Central memory CD8-positive, alpha-beta T cell (primary cell): ENCODE measurements around the gene NKAIN1.
"Not testable (repeated sequence)": the region's sequence is repeated elsewhere in the genome, so short reads cannot be mapped to it uniquely, and the experiment has no call there.

Source experiments
- ATAC-seq: fragments of 150-1000 bp; cut with Tn5 transposase; replicated peaks from 2 replicates; pipeline ENCODE4 v1.10.0; 2022; ENCODE audit warnings: mild to moderate bottlenecking, moderate FRiP score, moderate number of reproducible peaks; ENCODE audit not compliant: poor library complexity, severe bottlenecking; ENCODE audit errors: extremely low read depth
- DNase-seq, 2 donors: peaks; one replicate each; pipeline ENCODE4 v3.0.0; 2021; ENCODE audit warnings: low spot score in 2 of 2
- H3K27ac Mint-ChIP-seq: one replicate; pipeline ENCODE4 v1.8.0; 2022; ENCODE audit warnings: low read depth, mild to moderate bottlenecking, moderate library complexity, mixed read lengths
- H3K27me3 Mint-ChIP-seq: one replicate; pipeline ENCODE4 v1.8.0; 2022; ENCODE audit warnings: mixed read lengths
- H3K36me3 Mint-ChIP-seq: one replicate; pipeline ENCODE4 v1.8.0; 2022; ENCODE audit warnings: mild to moderate bottlenecking, moderate library complexity, mixed read lengths; ENCODE audit not compliant: insufficient read depth
- H3K4me1 Mint-ChIP-seq: one replicate; pipeline ENCODE4 v1.8.0; 2022; ENCODE audit warnings: mixed read lengths
- H3K4me3 Mint-ChIP-seq: one replicate; pipeline ENCODE4 v1.8.0; 2022; ENCODE audit warnings: mild to moderate bottlenecking, moderate library complexity, mixed read lengths
- H3K9me3 Mint-ChIP-seq: one replicate; pipeline ENCODE4 v1.8.0; 2022; ENCODE audit warnings: mixed read lengths

NKAIN1 gene

DNA sequence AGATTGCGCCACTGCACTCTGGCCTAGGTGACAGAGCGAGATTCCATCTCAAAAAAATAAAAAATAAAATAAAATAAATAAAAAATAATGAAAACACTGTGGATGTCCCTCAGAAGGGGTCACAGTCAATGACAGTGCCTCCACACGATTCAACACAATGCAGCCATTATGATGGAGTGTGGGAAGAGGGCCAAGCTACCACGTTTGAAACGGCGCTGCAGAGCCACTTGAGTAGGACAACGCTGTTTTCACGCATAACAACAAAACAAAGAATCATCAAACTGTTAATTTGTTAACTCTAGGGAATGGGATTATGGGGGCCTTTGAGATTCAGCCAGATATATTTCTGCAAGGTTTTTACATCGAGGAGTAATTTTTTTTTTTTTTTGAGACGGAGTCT is 36.5 kb downstream of the NKAIN1 start:
- Mint-ChIP-seq H3K27ac (no peak overlapping the region), H3K36me3 (no peaks in the 10 kb centered on the region), H3K4me3 (no peak overlapping the region), H3K27me3 (peaks cover 17% of the 10 kb centered on the region), H3K9me3 (no peaks in the 10 kb centered on the region), H3K4me1 (no peaks in the 10 kb centered on the region)
- ATAC-seq, result no peak
- DNase-seq, result no peak

DNA sequence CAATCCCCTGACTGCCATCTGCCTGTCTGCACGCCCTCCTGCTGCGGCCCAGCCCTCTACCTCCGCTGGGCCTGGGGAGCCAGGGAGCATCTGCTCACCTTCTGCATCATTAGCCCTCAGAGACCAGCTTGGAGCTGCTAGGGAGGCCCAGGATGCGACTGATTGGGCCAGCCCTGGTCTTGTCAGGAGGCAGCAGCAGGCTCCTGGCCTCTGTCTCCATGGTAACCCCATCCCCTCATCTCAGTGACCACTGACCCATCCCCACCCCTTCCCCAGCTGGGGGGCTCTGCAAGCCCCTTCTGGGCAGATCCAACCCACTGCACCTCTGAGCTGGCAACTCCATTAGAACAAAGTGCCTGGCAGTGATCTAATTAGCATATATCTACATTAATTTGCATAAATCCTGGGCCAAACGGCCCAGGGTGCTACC is 37.7 kb downstream of the NKAIN1 start:
- ATAC-seq, result no peak
- H3K4me3 Mint-ChIP-seq, result no peak overlapping the region
- H3K9me3 Mint-ChIP-seq, result no peaks in the 10 kb centered on the region
- H3K4me1 Mint-ChIP-seq, result no peaks in the 10 kb centered on the region
- no peak overlapping the region for H3K27ac Mint-ChIP-seq
- no peaks in the 10 kb centered on the region for H3K36me3 Mint-ChIP-seq
- DNase-seq, result no peak
- peaks cover 9% of the 10 kb centered on the region for H3K27me3 Mint-ChIP-seq

DNA sequence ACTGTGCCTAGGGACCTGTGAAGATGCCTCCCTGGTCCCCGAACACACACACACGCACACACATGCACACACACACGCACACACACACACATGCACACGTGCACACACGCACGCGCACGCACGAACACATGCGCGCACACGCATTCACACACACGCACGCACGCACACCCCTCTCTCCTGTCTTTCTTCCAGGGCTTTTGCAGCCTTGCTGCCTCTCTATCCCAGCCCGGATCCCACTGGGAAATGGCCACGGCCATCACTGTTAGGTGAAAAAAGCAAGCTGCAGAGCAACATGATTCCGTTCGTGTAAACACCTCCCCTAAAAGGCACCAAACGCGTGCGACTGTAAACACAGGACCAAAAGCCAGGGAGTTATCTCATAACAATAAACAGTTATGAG is 39.7 kb downstream of the NKAIN1 start:
- no peak for ATAC-seq
- H3K27ac Mint-ChIP-seq, result no peak overlapping the region
- H3K36me3 Mint-ChIP-seq, result no peaks in the 10 kb centered on the region
- DNase-seq, result no peak
- peaks cover 20% of the 10 kb centered on the region for H3K27me3 Mint-ChIP-seq
- no peaks in the 10 kb centered on the region for H3K9me3 Mint-ChIP-seq
- H3K4me1 Mint-ChIP-seq, result no peaks in the 10 kb centered on the region
- H3K4me3 Mint-ChIP-seq, result no peak overlapping the region

DNA sequence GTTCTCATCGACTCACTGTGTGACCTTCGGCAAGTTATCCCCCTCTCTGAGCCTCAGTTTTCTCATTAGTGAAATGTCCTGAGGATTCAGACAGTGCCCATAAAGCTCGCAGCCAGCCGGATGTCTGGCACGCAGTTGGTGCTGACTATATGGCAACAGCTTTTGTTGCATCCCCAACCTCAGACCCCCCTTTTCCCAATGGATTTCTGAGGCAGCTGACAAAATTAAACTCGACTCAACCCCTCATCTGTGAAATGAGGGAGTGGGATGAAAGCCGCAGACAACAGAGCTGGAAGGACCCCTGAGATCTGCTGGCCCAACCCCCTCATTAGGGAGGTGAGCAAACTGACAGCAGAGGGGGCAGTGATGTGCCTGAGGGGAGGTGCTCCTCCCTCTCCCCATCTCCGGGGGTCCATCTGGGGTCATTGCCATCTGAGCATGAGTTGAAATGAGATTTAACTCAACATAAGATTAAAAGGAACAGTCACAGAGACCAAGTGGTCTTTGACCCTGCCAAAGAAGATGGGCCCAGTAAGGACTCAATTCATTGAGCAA is 40.4 kb downstream of the NKAIN1 start:
- DNase-seq (no peak), ATAC-seq (no peak)
- no peaks in the 10 kb centered on the region for H3K9me3 Mint-ChIP-seq
- H3K27me3 Mint-ChIP-seq, result peaks cover 21% of the 10 kb centered on the region
- no peaks in the 10 kb centered on the region for H3K4me1 Mint-ChIP-seq
- no peak overlapping the region for H3K27ac Mint-ChIP-seq
- H3K4me3 Mint-ChIP-seq, result no peak overlapping the region
- H3K36me3 Mint-ChIP-seq, result no peaks in the 10 kb centered on the region

DNA sequence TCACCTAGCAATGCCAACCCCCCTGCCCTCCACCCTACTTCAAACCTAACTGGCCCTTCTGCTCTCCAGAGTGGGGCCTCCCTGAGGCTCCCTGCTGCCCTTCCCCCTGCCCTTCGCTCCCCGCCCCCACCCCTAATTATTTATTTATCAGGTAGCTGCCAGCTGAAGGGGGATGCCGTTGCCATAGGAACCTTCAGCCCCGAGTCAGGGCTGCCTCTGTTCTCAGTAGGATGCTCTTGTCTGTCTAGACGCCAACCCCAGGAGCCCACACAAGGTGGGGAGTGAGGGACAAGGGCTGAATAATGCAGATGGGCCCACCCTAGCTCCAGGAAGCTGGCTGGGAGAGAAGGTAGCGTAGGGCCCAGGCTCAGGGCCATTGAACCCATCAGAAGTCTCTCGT is 41.1 kb downstream of the NKAIN1 start:
- no peak for ATAC-seq
- no peak overlapping the region for H3K27ac Mint-ChIP-seq
- no peaks in the 10 kb centered on the region for H3K36me3 Mint-ChIP-seq
- no peak overlapping the region for H3K4me3 Mint-ChIP-seq
- DNase-seq, result no peak
- H3K9me3 Mint-ChIP-seq, result no peaks in the 10 kb centered on the region
- H3K4me1 Mint-ChIP-seq, result no peaks in the 10 kb centered on the region
- peaks cover 21% of the 10 kb centered on the region for H3K27me3 Mint-ChIP-seq

DNA sequence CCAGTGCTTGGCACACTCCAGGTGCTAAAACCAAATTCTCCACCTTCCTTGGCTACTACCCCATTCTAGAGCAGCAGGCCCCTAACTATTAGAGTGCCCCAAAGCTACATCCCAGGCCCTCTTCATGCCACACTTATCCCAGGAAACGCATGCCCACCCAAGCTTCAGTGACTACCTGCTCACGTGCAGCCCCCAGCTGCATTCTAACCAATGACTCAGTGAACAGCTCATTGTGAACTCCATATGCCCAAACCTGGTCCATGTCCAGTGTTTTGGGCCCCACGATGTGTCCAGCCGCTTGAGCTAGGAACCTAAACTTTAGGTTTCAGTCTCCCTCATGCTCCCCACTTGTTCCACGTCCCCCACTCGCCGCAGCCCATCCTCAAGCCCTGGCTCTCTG is 41.5 kb downstream of the NKAIN1 start:
- H3K27me3 Mint-ChIP-seq, result peaks cover 21% of the 10 kb centered on the region
- DNase-seq (no peak), ATAC-seq (no peak)
- H3K9me3 Mint-ChIP-seq, result no peaks in the 10 kb centered on the region
- H3K27ac Mint-ChIP-seq, result no peak overlapping the region
- no peaks in the 10 kb centered on the region for H3K4me1 Mint-ChIP-seq
- H3K36me3 Mint-ChIP-seq, result no peaks in the 10 kb centered on the region
- H3K4me3 Mint-ChIP-seq, result no peak overlapping the region

DNA sequence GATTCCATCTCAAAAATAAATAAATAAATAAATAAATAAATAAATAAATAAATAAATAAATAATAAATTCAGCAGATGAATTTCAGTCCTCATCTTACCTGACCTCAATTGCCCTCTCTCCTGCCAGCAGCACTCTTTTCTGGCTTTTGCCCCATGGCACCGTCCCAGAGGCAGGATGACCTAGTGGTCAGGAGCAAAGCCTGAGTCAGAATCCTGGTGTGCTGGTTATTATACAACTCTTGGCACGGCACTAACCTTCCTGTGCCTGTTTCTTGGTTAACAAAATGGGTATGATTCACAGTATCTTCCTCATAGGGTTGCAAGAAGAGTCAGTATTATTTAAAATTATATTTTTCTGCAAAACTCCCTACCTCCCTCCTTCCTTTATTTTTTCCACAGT is 43.0 kb downstream of the NKAIN1 start:
- Mint-ChIP-seq H3K36me3 (no peaks in the 10 kb centered on the region), H3K4me1 (no peaks in the 10 kb centered on the region), H3K27ac (no peak overlapping the region), H3K9me3 (no peaks in the 10 kb centered on the region), H3K4me3 (no peak overlapping the region), H3K27me3 (peaks cover 21% of the 10 kb centered on the region)
- ATAC-seq, result no peak
- no peak for DNase-seq

DNA sequence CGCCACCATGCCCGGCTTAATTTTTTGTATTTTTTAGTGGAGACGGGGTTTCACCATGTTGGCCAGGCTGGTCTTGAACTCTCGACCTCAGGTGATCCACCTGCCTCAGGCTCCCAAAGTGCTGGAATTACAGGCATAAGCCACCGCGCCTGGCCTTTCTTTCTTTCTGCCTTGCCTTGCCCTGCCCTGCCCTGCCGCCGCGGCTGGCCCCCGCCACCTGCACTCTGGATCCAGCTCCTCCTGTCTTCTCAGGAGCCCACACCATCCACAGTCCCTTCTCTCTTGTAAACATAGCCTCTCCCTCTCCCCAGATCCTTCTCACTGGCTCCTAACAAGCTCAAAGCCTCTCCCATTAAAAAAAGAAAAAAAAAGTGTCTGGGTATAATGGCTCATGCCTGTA is 44.4 kb downstream of the NKAIN1 start:
- peaks cover 19% of the 10 kb centered on the region for H3K27me3 Mint-ChIP-seq
- not testable (repeated sequence) for H3K36me3 Mint-ChIP-seq, H3K4me3 Mint-ChIP-seq, ATAC-seq, DNase-seq, H3K9me3 Mint-ChIP-seq, H3K27ac Mint-ChIP-seq, H3K4me1 Mint-ChIP-seq

DNA sequence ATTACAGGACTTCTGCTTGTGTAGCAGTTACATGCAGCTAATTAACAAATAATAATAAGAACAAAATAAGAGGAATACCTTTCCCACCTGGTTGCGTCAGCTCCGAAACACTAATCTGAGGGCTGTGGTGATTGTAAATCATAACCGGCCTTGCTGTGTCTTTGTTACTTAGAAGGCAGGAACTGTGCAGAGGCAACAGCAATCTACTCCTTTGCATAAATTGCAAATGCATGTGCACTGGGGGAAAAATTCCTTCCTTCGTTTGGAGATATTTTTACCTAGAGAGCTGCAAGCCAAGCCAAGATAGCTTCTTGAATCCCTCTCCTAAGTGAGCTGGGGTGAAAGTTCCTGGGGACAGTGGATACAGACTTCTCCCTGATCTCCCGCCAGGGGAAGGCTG is 46.0 kb downstream of the NKAIN1 start:
- Mint-ChIP-seq H3K36me3 (no peaks in the 10 kb centered on the region), H3K9me3 (no peaks in the 10 kb centered on the region)

DNA sequence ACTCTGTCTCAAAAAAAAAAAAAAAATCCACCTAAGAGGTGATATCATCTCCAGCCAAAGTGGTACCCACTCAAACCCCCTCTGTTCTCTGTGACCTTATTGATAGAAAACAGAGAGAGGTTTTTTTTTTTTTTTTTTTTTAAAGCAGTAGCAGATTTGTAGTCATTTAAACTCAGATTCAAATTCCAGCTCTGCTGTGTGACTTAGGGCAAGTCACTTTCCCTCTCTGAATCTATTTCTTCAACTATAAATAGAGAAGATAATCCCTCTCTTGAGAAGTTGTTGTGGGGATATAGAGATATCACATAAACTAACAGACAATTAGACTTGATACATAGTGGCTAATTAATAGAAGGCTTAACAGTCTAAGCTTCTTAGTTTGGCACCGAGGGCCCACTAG is 48.4 kb downstream of the NKAIN1 start:
- Mint-ChIP-seq H3K27ac (no peak overlapping the region), H3K9me3 (no peaks in the 10 kb centered on the region), H3K4me1 (no peaks in the 10 kb centered on the region), H3K4me3 (no peak overlapping the region), H3K36me3 (no peaks in the 10 kb centered on the region), H3K27me3 (peaks cover 26% of the 10 kb centered on the region)
- ATAC-seq (no peak), DNase-seq (no peak)

More for the DNA sequence above, 46.0 kb downstream of the NKAIN1 start:
- Mint-ChIP-seq H3K27me3 (peaks cover 12% of the 10 kb centered on the region), H3K4me3 (no peak overlapping the region), H3K27ac (no peak overlapping the region), H3K4me1 (no peaks in the 10 kb centered on the region)
- DNase-seq, result no peak
- no peak for ATAC-seq

DNA sequence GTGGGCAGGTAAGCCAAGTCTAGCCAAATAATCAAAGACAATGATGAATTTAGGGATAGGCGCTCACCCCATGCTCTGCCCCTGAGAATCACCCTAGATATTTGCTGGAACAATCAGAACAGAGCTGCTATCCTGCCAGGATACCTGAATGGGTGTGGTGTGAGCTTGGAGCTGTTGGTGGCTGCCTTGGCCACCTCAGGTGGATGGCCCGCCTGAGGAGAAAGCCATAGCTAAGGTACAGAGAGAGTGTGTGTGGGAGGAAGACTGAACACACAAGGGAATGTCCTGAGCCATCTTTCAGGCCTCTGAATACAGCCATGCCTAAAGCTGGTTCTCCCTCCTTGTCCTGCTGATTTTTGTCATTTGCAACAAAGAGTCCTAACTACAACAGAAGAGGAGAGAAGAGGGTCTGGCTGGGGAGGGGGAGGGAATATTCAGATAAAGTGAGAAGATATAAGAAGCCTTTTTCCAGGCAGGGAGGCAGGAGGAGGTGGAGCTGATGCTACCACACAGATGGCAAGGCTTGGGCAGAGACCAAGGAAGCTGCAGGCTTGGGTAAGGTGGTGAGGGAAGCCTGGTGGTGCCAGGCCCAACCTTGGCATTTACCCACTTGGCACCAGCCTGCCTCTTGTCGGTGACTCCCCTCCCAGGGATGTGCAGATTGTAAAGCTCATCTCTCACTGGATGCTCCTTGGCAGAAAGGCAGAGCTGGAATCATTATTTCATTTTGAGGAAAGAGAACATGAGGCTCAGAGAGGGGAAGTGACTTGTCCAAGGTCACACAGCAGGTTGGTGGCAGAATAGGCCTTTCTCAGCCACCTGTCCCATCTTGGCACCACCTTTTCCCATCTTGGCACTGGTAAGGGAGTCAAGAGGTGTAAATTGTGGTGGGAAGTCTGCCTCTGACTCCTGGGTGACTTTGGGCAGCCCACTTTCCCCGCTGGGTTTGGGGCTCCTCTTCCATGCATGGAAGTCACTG is 49.7 kb downstream of the NKAIN1 start:
- no peak overlapping the region for H3K4me3 Mint-ChIP-seq

DNA sequence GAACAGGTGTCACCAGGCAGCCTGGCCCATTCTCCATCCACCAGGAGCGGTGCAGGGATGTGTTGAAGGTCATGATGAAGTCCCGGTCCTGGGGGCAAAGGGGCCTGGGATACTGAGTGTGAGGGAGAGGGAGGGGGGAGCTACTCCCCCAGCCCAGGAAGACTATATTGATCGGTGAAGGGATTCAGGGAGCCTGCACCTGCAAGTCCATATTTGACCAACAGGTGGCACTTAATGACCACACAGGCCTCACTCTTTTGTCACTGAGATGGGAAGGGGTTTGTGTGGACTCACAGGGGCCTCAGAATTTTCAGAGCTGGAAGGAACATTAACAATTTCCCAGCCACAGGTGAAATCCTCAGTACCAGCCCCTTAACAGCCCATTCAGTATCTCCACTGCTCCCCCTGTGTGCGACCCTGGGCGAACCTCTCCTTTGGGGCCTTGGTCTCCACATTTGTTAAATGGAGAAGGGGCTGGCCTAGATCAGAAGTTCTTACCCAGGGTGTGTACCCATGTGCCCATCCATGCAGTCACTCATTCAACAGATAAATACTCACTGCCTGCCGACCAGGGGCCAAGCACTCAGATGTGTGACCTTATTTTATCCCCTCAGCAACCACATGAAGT is 55.6 kb downstream of the NKAIN1 start:
- DNase-seq (no peak), ATAC-seq (no peak)
- Mint-ChIP-seq H3K36me3 (peaks cover 2% of the 10 kb centered on the region), H3K4me1 (peaks cover 5% of the 10 kb centered on the region), H3K27ac (no peak overlapping the region), H3K9me3 (no peaks in the 10 kb centered on the region), H3K4me3 (no peak overlapping the region), H3K27me3 (peaks cover 67% of the 10 kb centered on the region)

More for the DNA sequence above, 49.7 kb downstream of the NKAIN1 start:
- no peak for ATAC-seq
- DNase-seq, result no peak
- Mint-ChIP-seq H3K27ac (no peak overlapping the region), H3K9me3 (no peaks in the 10 kb centered on the region), H3K36me3 (no peaks in the 10 kb centered on the region), H3K4me1 (no peaks in the 10 kb centered on the region), H3K27me3 (peaks cover 16% of the 10 kb centered on the region)

DNA sequence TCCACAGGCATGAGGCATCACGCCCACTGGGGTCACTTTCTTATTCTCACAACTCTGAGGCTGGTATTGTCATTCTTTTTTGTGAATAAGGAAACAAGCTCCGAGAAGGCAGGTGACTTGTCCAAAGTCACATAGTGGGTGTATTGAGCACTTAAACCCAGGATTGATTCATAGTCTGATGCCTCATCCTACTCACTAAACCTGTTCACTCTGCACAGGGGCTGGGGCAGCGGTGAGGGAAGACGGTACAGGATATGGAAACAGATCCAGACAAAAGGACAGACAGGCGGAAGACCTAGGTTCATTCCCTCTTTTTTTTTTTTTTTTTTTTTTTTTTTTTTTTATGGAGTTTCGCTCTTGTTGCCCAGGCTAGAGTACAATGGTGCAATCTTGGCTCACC is 56.6 kb downstream of the NKAIN1 start:
- peaks cover 73% of the 10 kb centered on the region for H3K27me3 Mint-ChIP-seq
- no peak for ATAC-seq
- H3K4me3 Mint-ChIP-seq, result no peak overlapping the region
- peaks cover 5% of the 10 kb centered on the region for H3K4me1 Mint-ChIP-seq
- peaks cover 2% of the 10 kb centered on the region for H3K36me3 Mint-ChIP-seq
- no peak for DNase-seq
- no peaks in the 10 kb centered on the region for H3K9me3 Mint-ChIP-seq
- H3K27ac Mint-ChIP-seq, result no peak overlapping the region
